GM12878 (cell line): ENCODE data around the gene PDZD2. TPM values are rescaled to one million over a fixed set of nuclear protein-coding genes. Genes with fewer than 3 reads are reported as not detected.

ENCODE experiments used
- ATAC-seq: fragments of 200-7000 bp; cut with Tn5 transposase; 3 replicates; pipeline ENCODE4 v1.9.1; 2020; ENCODE audit warnings: mild to moderate bottlenecking, moderate library complexity
- BruUV-seq: library from RNA; stranded (reverse); fragments of 400-500 nt; replicated peaks from 2 replicates; lab custom pipeline; 2021; lab: Mats Ljungman, UMichigan
- CTCF ChIA-PET: fragments of 300-600 bp; sonication (Branson Sonifier 250); formaldehyde crosslinking; extraction: SDS; loops from one replicate; lab custom pipeline; 2021; ENCODE audit warnings: inconsistent platforms; lab: Yijun Ruan, JAX
- POLR2A ChIA-PET: fragments of 350-600 bp; formaldehyde crosslinking; extraction: SDS; loops from one replicate; lab custom pipeline; 2021; ENCODE audit warnings: inconsistent platforms; lab: Charles Lee
- RAD21 ChIA-PET: fragments of 300-600 bp; sonication (Branson Sonifier 250); formaldehyde crosslinking; loops from one replicate; lab custom pipeline; 2023; ENCODE audit warnings: antibody characterized with exemption; ENCODE audit not compliant: unreplicated experiment; lab: Charles Lee
- SMC1A ChIA-PET: fragments of 300-600 bp; sonication (Branson Sonifier 250); formaldehyde crosslinking; loops from one replicate; lab custom pipeline; 2023; ENCODE audit not compliant: unreplicated experiment, uncharacterized antibody; lab: Charles Lee
- DNase-seq: peaks from one replicate; pipeline ENCODE4 v3.0.0-alpha.2; 2011; ENCODE audit warnings: low read depth, low spot score
- FAIRE-seq: peaks from 3 replicates; lab custom pipeline; 2011; peaks lifted over from hg19 to GRCh38; lab: Jason Lieb, UNC
- H2AFZ ChIP-seq: 2 replicates; pipeline ENCODE4 v1.6.0; 2011; ENCODE audit warnings: low read depth, low read length, control low read depth; ENCODE audit not compliant: control insufficient read depth
- H3K27ac ChIP-seq: 2 replicates; pipeline ENCODE4 v1.5.1; 2011; ENCODE audit warnings: control low read depth; ENCODE audit not compliant: control insufficient read depth, insufficient read depth
- H3K27me3 ChIP-seq, 2 experiments: replicated peaks in 1 of 2; 2 replicates each; pipeline versions ENCODE4 v1.6.0 to v1.6.1; 2011; ENCODE audit warnings: low read length in 1 of 2; ENCODE audit not compliant: control insufficient read depth in 2 of 2, insufficient read depth in 2 of 2
- H3K36me3 ChIP-seq, 2 experiments: 2 replicates each; pipeline ENCODE4 v1.5.1; 2011; ENCODE audit warnings: low read length in 1 of 2; ENCODE audit not compliant: control insufficient read depth in 2 of 2, insufficient read depth in 2 of 2
- H3K4me1 ChIP-seq: 2 replicates; pipeline ENCODE4 v1.6.1; 2011; ENCODE audit warnings: mild to moderate bottlenecking, low read length, moderate library complexity, mixed read lengths; ENCODE audit not compliant: control insufficient read depth, insufficient read depth
- H3K4me2 ChIP-seq: 2 replicates; pipeline ENCODE4 v1.6.0; 2011; ENCODE audit warnings: control low read depth; ENCODE audit not compliant: control insufficient read depth, insufficient read depth
- H3K4me3 ChIP-seq: fragments of 200-600 bp; sonication (generic); 2 replicates; pipeline ENCODE4 v1.5.1; 2016
- H3K79me2 ChIP-seq: 2 replicates; pipeline ENCODE4 v1.6.0; 2011; ENCODE audit warnings: low read length; ENCODE audit not compliant: control insufficient read depth, insufficient read depth
- H3K9ac ChIP-seq: 2 replicates; pipeline ENCODE4 v1.8.0; 2011; ENCODE audit warnings: low read length, control low read depth, mixed read lengths; ENCODE audit not compliant: control insufficient read depth, insufficient read depth
- H3K9me3 ChIP-seq: replicated peaks from 3 replicates; pipeline ENCODE4 v1.5.1; 2011; ENCODE audit warnings: mild to moderate bottlenecking, low read length; ENCODE audit not compliant: control insufficient read depth, insufficient read depth
- H4K20me1 ChIP-seq: 2 replicates; pipeline ENCODE4 v1.6.0; 2011; ENCODE audit not compliant: control insufficient read depth, insufficient read depth
- ASH2L ChIP-seq: fragments of 300-600, 200-600 bp; sonication (generic); IDR thresholded peaks from 2 replicates; pipeline ENCODE4 v1.6.1; 2017; ENCODE audit warnings: low read depth, mild to moderate bottlenecking, borderline replicate concordance
- CEBPZ ChIP-seq: fragments of 150-350 bp; IDR thresholded peaks from 2 replicates; pipeline ENCODE4 v1.6.1; 2016; ENCODE audit warnings: low read depth, low read length
- CHD4 ChIP-seq: fragments of 200-600 bp; sonication (generic); IDR thresholded peaks from 2 replicates; pipeline ENCODE4 v1.6.1; 2016; ENCODE audit warnings: mild to moderate bottlenecking
- DPF2 ChIP-seq: fragments of 450-650 bp; IDR thresholded peaks from 2 replicates; pipeline ENCODE4 v1.6.1; 2017; ENCODE audit warnings: mild to moderate bottlenecking
- EZH2 ChIP-seq: IDR thresholded peaks from 2 replicates; pipeline ENCODE4 v1.6.1; 2012; ENCODE audit warnings: low read depth, mild to moderate bottlenecking, control low read depth, inconsistent platforms, low read length, borderline replicate concordance; ENCODE audit not compliant: control insufficient read depth
- FOXK2 ChIP-seq: fragments of 450-650 bp; IDR thresholded peaks from 2 replicates; pipeline ENCODE4 v1.6.1; 2017; ENCODE audit warnings: mild to moderate bottlenecking, moderate library complexity
- FOXM1 ChIP-seq: IDR thresholded peaks from 2 replicates; pipeline ENCODE4 v1.6.1; 2012; ENCODE audit warnings: low read depth, mild to moderate bottlenecking, inconsistent platforms, low read length, moderate library complexity
- IRF3 ChIP-seq: fragments of 450-650 bp; IDR thresholded peaks from 2 replicates; pipeline ENCODE4 v1.6.1; 2014; ENCODE audit warnings: mild to moderate bottlenecking
- KDM1A ChIP-seq: fragments of 200-600 bp; sonication (generic); IDR thresholded peaks from 2 replicates; pipeline ENCODE4 v1.6.1; 2016; ENCODE audit warnings: borderline replicate concordance
- KLF5 ChIP-seq: fragments of 450-650 bp; IDR thresholded peaks from 2 replicates; pipeline ENCODE4 v1.6.1; 2014; ENCODE audit warnings: mild to moderate bottlenecking; ENCODE audit not compliant: partially characterized antibody
- MEF2B ChIP-seq: fragments of 450-650 bp; IDR thresholded peaks from 2 replicates; pipeline ENCODE4 v1.6.1; 2018; ENCODE audit warnings: mild to moderate bottlenecking, moderate library complexity; ENCODE audit not compliant: partially characterized antibody, poor library complexity, severe bottlenecking
- NR2F1 ChIP-seq: fragments of 450-650 bp; conservative IDR thresholded peaks from 2 replicates; pipeline ENCODE4 v1.6.1; 2017; ENCODE audit warnings: mild to moderate bottlenecking
- PBX3 ChIP-seq: IDR thresholded peaks from 2 replicates; pipeline ENCODE4 v1.6.1; 2011; ENCODE audit warnings: mild to moderate bottlenecking, low read depth, low read length, moderate library complexity; ENCODE audit not compliant: insufficient replicate concordance
- RB1 ChIP-seq: fragments of 450-650 bp; formaldehyde crosslinking; IDR thresholded peaks from 2 replicates; pipeline ENCODE4 v1.6.1; 2017; ENCODE audit warnings: mild to moderate bottlenecking, borderline replicate concordance
- TAF1 ChIP-seq: IDR thresholded peaks from 2 replicates; pipeline ENCODE4 v1.6.1; 2011; ENCODE audit warnings: mild to moderate bottlenecking, low read depth, low read length, borderline replicate concordance
- YBX1 ChIP-seq: fragments of 450-650 bp; IDR thresholded peaks from 2 replicates; pipeline ENCODE4 v1.6.1; 2016; ENCODE audit warnings: antibody characterized with exemption
- ZBTB33 ChIP-seq: fragments of 450-650 bp; IDR thresholded peaks from 2 replicates; pipeline ENCODE4 v1.6.1; 2017; ENCODE audit warnings: mild to moderate bottlenecking
- ZNF207 ChIP-seq: fragments of 450-650 bp; IDR thresholded peaks from 2 replicates; pipeline ENCODE4 v1.6.1; 2014; ENCODE audit warnings: antibody characterized with exemption, mild to moderate bottlenecking, borderline replicate concordance
- WGBS: methylation state at CpG from one replicate; pipeline ENCODE4 v1.1.6; 2016; ENCODE audit warnings: low lambda C conversion rate; ENCODE audit not compliant: insufficient replicate concordance, insufficient coverage; ENCODE audit errors: missing lambda C conversion rate; 5-methylcytosine and 5-hydroxymethylcytosine counted together
- in situ Hi-C: fragments of 300-500 bp; cut with MboI; formaldehyde crosslinking; loops from 9 replicates; pipeline ENCODE4 v1.14.3; 2018; ENCODE audit warnings: mixed read lengths
- intact Hi-C: fragments of 100-400 bp; cut with micrococcal nuclease; formaldehyde crosslinking; loops from one replicate; pipeline ENCODE4 v1.14.2; 2022; ENCODE audit not compliant: unreplicated experiment
- polyA plus RNA-seq, 11 experiments: library from polyadenylated mRNA; depleted of rRNA in 4 of 11; unstranded in 6 of 11; stranded (reverse) in 5 of 11; fragments of >200 nt; fragmentation: Nextera tagmentation in 4 of 11; fragmentation: Illumina TruSeq in 1 of 11; extraction: Ambion mirVana in 4 of 11; extraction: Trizol in 1 of 11; gene quantifications; 1 replicate in 1 of 11; 2 replicates in 10 of 11; pipeline versions ENCODE4 v1.2.1 to v1.2.3, GENCODE V29; 2011 to 2016; ENCODE audit warnings: inconsistent platforms in 2 of 11, missing spikeins in 2 of 11, low read depth in 1 of 11
- total RNA-seq, 4 experiments: library from RNA; depleted of rRNA in 3 of 4; stranded (reverse); fragments of >200 nt in 3 of 4; fragmentation: Illumina TruSeq in 1 of 4; extraction: Trizol in 1 of 4; gene quantifications; 2 replicates each; pipeline versions ENCODE4 v1.2.1 to v1.2.3, GENCODE V29; 2013 to 2021

Gene PDZD2
- total and polyA plus RNA-seq, 10 of the 15 experiments (the other 5 are each of a cell fraction or from before 2014, with no cell fraction given): 0.01 to 0.58 (median 0.29) TPM; not detected in 3

GRCh38 chr5:32071351-32071944, 432.5 kb downstream of the PDZD2 start:
- ChIA-PET SMC1A (no interaction called here), POLR2A (no interaction called here), CTCF (interaction anchor here (1.3 kb wide), 1 partner anchor 21 kb away, joined by 4 read pairs; no protein-coding TSS in a partner anchor), RAD21 (no interaction called here)
- DNase-seq: no peak
- no peak for ATAC-seq
- Histone ChIP-seq H3K4me2 (no peak overlapping the region), H3K9ac (no peak overlapping the region), H3K79me2 (no peaks in the 10 kb centered on the region), H3K4me1 (no peaks in the 10 kb centered on the region), H3K4me3 (no peak overlapping the region), H3K9me3 (no peaks in the 10 kb centered on the region), H3K36me3 (no peaks in the 10 kb centered on the region), H2AFZ (no peak overlapping the region), H4K20me1 (no peaks in the 10 kb centered on the region), H3K27ac (no peak overlapping the region), H3K27me3 (no peaks in the 10 kb centered on the region)
- WGBS: 63% methylated on average over 7 of the region's 7 CpGs
- no peak for FAIRE-seq
- BruUV-seq: no TSS peak
- in situ Hi-C loops (no loop called here), intact Hi-C loops (no loop called here)
- TF ChIP-seq ZBTB33 (no peak), FOXK2 (no peak), FOXM1 (no peak), CHD4 (no peak), DPF2 (no peak), PBX3 (no peak), ZNF207 (no peak), YBX1 (no peak), IRF3 (no peak), ASH2L (no peak), RB1 (no peak), KDM1A (no peak), KLF5 (no peak), MEF2B (no peak), TAF1 (no peak), NR2F1 (no peak), CEBPZ (no peak), EZH2 (no peak)
